K562 (cell line): Measurements from ENCODE around the gene ATP5PD. TPM values are rescaled to one million over a fixed set of nuclear protein-coding genes. Genes with fewer than 3 reads are reported as not detected.
A peak's percentile ranks its signal among the peaks of the same experiment; 100 is the strongest.

Experiments used
- AFF1 ChIP-seq, 2 experiments: fragments of 450-650 bp; IDR thresholded peaks; 2 replicates each; pipeline ENCODE4 v1.6.1; 2018; ENCODE audit warnings: mild to moderate bottlenecking in 2 of 2, low read depth in 1 of 2; ENCODE audit not compliant: partially characterized antibody in 2 of 2
- ARHGAP35 ChIP-seq: fragments of 450-650 bp; IDR thresholded peaks from 2 replicates; pipeline ENCODE4 v1.6.1; 2018; ENCODE audit not compliant: partially characterized antibody
- ARID1B ChIP-seq: fragments of 450-650 bp; IDR thresholded peaks from 2 replicates; pipeline ENCODE4 v1.6.1; 2016; ENCODE audit warnings: antibody characterized with exemption, mild to moderate bottlenecking, inconsistent platforms
- BDP1 ChIP-seq: IDR thresholded peaks from 3 replicates; pipeline ENCODE4 v1.6.1; 2011; ENCODE audit not compliant: insufficient read length, insufficient read depth
- BHLHE40 ChIP-seq: IDR thresholded peaks from 2 replicates; pipeline ENCODE4 v1.6.1; 2011; ENCODE audit warnings: low read length, improper control_type of control experiment
- CBX1 ChIP-seq: sonication (generic); IDR thresholded peaks from 2 replicates; pipeline ENCODE4 v1.6.1; 2016; ENCODE audit warnings: antibody characterized with exemption, low read depth, mild to moderate bottlenecking
- CBX5 ChIP-seq: IDR thresholded peaks from 2 replicates; pipeline ENCODE4 v1.6.1; 2014; ENCODE audit warnings: low read depth, borderline replicate concordance
- CTBP1 ChIP-seq: fragments of 450-650 bp; IDR thresholded peaks from 2 replicates; pipeline ENCODE4 v1.6.1; 2016; ENCODE audit warnings: borderline replicate concordance
- DLX4 ChIP-seq: fragments of 250-450 bp; sonication (Bioruptor Pico); IDR thresholded peaks from 2 replicates; pipeline ENCODE4 v1.6.1; 2021; ENCODE audit warnings: mild to moderate bottlenecking
- EP300 ChIP-seq: IDR thresholded peaks from 2 replicates; pipeline ENCODE4 v1.6.1; 2012; ENCODE audit warnings: low read length, improper control_type of control experiment
- FOXP1 ChIP-seq: sonication (generic); formaldehyde crosslinking; IDR thresholded peaks from 2 replicates; pipeline ENCODE4 v1.8.0; 2022; ENCODE audit warnings: mild to moderate bottlenecking, missing genetic modification reagents
- MTA3 ChIP-seq: fragments of 450-650 bp; formaldehyde crosslinking; IDR thresholded peaks from 2 replicates; pipeline ENCODE4 v1.6.1; 2017; ENCODE audit warnings: mild to moderate bottlenecking, borderline replicate concordance
- PRDM10 ChIP-seq: fragments of 450-650 bp; IDR thresholded peaks from 2 replicates; pipeline ENCODE4 v1.6.1; 2018; ENCODE audit not compliant: partially characterized antibody
- SMAD4 ChIP-seq: fragments of 250-450 bp; sonication (Bioruptor Pico); conservative IDR thresholded peaks from 2 replicates; pipeline ENCODE4 v1.8.0; 2021; ENCODE audit warnings: inconsistent platforms, mild to moderate bottlenecking, moderate library complexity
- SMARCB1 ChIP-seq: IDR thresholded peaks from 2 replicates; pipeline ENCODE4 v1.6.1; 2011; ENCODE audit warnings: improper control_type of control experiment, low read depth; ENCODE audit not compliant: insufficient read length
- TAF15 ChIP-seq: fragments of 200-400 bp; formaldehyde crosslinking; IDR thresholded peaks from 2 replicates; pipeline ENCODE4 v1.6.1; 2017; ENCODE audit warnings: mild to moderate bottlenecking, low read depth, low read length, moderate library complexity
- U2AF1 ChIP-seq: fragments of 200-400 bp; formaldehyde crosslinking; optimal IDR thresholded peaks from 2 replicates; pipeline ENCODE3; 2017; ENCODE audit warnings: mild to moderate bottlenecking, low read depth, low read length, moderate library complexity
- ZBTB49 ChIP-seq: sonication (generic); formaldehyde crosslinking; IDR thresholded peaks from 2 replicates; pipeline ENCODE4 v1.8.0; 2022; ENCODE audit warnings: missing genetic modification reagents, mild to moderate bottlenecking, borderline replicate concordance
- ZFPM2 ChIP-seq: fragments of 250-450 bp; sonication (Bioruptor Pico); IDR thresholded peaks from 2 replicates; pipeline ENCODE4 v1.5.1; 2022; ENCODE audit warnings: mild to moderate bottlenecking
- ZNF24 ChIP-seq: fragments of 450-650 bp; IDR thresholded peaks from 2 replicates; pipeline ENCODE4 v1.6.1; 2016
- polyA plus RNA-seq, 8 experiments: library from polyadenylated mRNA; depleted of rRNA in 4 of 8; stranded (reverse) in 5 of 8; unstranded in 3 of 8; fragments of >200 nt; fragmentation: Nextera tagmentation in 2 of 8; fragmentation: Illumina TruSeq in 1 of 8; extraction: Ambion mirVana in 2 of 8; extraction: Trizol in 1 of 8; gene quantifications; 2 replicates each; pipeline versions ENCODE4 v1.2.1 to v1.2.3, GENCODE V29; 2011 to 2014; ENCODE audit warnings: inconsistent platforms in 1 of 8, missing spikeins in 1 of 8
- total RNA-seq, 7 experiments: library from RNA; depleted of rRNA in 6 of 7; stranded (reverse); fragments of >200 nt in 6 of 7; fragmentation: Illumina TruSeq in 2 of 7; extraction: Trizol in 2 of 7; gene quantifications; 2 replicates each; pipeline versions ENCODE4 v1.2.1 to v1.2.3, GENCODE V29; 2011 to 2021; ENCODE audit warnings: low replicate concordance in 1 of 7

ATP5PD gene
- total and polyA plus RNA-seq, 9 of the 15 experiments (the other 6 are each of a cell fraction or from before 2014, with no cell fraction given) = 271 to 828 (median 432) TPM

GRCh38 chr17:75074532-75074931, 27.8 kb upstream of the ATP5PD start (continued):
- no peak for TF ChIP-seq ARHGAP35
- no peak for TF ChIP-seq CBX5
- TF ChIP-seq FOXP1 = no peak
- no peak for TF ChIP-seq U2AF1
- TF ChIP-seq MTA3 = peak; percentile 53; the same call in 1 of the 2 replicates
- no peak for TF ChIP-seq AFF1 (IDR thresholded peaks at IDR 0.05; ENCODE audit: low read depth in 1 of 2, partially characterized antibody in 2 of 2)
- peak; percentile 67 for TF ChIP-seq ARID1B
- TF ChIP-seq SMAD4 (CRISPR knock-in tag) = peak; percentile 75
- 0 out of 2 replicates have a peak, but pooled peaks have one; percentile 35 for TF ChIP-seq BHLHE40
- TF ChIP-seq PRDM10 = no peak
- TF ChIP-seq DLX4 = no peak
- no peak for TF ChIP-seq ZFPM2 (CRISPR knock-in tag)
- peak; percentile 46; the same call in 1 of the 2 replicates for TF ChIP-seq EP300
- no peak for TF ChIP-seq SMARCB1
- TF ChIP-seq ZBTB49 = no peak
- TF ChIP-seq CTBP1 = peak; percentile 99
- TF ChIP-seq CBX1 = no peak
- no peak for TF ChIP-seq ZNF24
- TF ChIP-seq BDP1 = no peak
- no peak for TF ChIP-seq TAF15
